ENCODE measurements around the gene ULK1.

DNA sequence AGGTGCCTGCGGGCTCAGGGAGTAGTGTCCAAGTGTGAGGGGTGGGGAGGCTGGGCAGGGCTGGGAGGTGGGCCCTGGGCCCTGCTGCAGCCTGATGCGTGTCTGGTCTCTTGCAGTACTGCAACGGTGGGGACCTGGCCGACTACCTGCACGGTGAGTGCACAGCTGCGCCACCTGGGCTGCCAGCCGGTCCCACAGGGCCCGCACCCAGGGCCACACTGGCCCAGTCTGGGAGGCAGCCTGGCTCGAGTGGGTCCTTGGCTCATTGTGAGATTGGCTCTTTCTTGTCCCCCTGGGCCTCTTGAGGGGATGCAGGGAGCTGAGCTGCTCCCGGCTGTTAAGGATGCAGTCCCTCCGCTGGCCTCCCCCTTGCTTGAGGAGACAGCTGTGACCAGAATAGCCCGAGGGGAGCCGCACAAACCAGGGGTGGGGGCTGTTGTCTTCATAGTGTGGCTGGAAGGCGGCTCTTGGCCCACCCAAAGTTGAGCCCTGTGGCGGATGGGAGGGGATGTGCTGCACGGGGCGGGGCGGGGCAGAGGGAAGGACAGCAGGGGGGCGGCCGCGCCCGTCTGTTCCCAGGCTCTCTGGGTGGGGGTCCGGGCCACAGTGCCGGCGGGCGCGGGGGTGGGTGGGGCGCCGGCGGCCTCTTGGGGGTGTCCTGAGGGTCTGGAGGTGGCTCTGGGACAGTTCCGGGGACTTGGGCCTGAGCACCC lies 13.1 kb downstream of the ULK1 start:
- TF ChIP-seq, protein P1, sequence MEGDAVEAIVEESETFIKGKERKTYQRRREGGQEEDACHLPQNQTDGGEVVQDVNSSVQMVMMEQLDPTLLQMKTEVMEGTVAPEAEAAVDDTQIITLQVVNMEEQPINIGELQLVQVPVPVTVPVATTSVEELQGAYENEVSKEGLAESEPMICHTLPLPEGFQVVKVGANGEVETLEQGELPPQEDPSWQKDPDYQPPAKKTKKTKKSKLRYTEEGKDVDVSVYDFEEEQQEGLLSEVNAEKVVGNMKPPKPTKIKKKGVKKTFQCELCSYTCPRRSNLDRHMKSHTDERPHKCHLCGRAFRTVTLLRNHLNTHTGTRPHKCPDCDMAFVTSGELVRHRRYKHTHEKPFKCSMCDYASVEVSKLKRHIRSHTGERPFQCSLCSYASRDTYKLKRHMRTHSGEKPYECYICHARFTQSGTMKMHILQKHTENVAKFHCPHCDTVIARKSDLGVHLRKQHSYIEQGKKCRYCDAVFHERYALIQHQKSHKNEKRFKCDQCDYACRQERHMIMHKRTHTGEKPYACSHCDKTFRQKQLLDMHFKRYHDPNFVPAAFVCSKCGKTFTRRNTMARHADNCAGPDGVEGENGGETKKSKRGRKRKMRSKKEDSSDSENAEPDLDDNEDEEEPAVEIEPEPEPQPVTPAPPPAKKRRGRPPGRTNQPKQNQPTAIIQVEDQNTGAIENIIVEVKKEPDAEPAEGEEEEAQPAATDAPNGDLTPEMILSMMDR (IDR thresholded peaks at IDR 0.05 in 2 of 3, conservative IDR thresholded peaks at IDR 0.05 in 1 of 3; ENCODE audit: borderline replicate concordance in 1 of 3, insufficient read depth in 1 of 3, low read depth in 2 of 3, low read length in 2 of 3) = no peak
- TF ChIP-seq CEBPB (IDR thresholded peaks at IDR 0.05; ENCODE audit: low read depth) = no peak
- TF ChIP-seq, protein P2, sequence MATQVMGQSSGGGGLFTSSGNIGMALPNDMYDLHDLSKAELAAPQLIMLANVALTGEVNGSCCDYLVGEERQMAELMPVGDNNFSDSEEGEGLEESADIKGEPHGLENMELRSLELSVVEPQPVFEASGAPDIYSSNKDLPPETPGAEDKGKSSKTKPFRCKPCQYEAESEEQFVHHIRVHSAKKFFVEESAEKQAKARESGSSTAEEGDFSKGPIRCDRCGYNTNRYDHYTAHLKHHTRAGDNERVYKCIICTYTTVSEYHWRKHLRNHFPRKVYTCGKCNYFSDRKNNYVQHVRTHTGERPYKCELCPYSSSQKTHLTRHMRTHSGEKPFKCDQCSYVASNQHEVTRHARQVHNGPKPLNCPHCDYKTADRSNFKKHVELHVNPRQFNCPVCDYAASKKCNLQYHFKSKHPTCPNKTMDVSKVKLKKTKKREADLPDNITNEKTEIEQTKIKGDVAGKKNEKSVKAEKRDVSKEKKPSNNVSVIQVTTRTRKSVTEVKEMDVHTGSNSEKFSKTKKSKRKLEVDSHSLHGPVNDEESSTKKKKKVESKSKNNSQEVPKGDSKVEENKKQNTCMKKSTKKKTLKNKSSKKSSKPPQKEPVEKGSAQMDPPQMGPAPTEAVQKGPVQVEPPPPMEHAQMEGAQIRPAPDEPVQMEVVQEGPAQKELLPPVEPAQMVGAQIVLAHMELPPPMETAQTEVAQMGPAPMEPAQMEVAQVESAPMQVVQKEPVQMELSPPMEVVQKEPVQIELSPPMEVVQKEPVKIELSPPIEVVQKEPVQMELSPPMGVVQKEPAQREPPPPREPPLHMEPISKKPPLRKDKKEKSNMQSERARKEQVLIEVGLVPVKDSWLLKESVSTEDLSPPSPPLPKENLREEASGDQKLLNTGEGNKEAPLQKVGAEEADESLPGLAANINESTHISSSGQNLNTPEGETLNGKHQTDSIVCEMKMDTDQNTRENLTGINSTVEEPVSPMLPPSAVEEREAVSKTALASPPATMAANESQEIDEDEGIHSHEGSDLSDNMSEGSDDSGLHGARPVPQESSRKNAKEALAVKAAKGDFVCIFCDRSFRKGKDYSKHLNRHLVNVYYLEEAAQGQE (IDR thresholded peaks at IDR 0.05; ENCODE audit: low read depth) = no peak
- no peak for TF ChIP-seq POLR2A (IDR thresholded peaks at IDR 0.05; ENCODE audit: borderline replicate concordance, extremely low read depth, insufficient read depth, insufficient read length)

Data from HCT116 (cell line).